OCI-M2 (cell line): ENCODE data around the gene ROR1.

Experiments
- DNase-seq: peaks from one replicate; lab custom pipeline; 2025; ENCODE audit not compliant: unreplicated experiment; lab: John Stamatoyannopoulos, UW

Gene ROR1

GRCh38 chr1:64126581-64126980, 352.8 kb downstream of the ROR1 start:
- no peak for DNase-seq

- no peak for DNase-seq
These were observed 353.5 kb downstream of the ROR1 start for GRCh38 chr1:64127297-64127696.

DNA sequence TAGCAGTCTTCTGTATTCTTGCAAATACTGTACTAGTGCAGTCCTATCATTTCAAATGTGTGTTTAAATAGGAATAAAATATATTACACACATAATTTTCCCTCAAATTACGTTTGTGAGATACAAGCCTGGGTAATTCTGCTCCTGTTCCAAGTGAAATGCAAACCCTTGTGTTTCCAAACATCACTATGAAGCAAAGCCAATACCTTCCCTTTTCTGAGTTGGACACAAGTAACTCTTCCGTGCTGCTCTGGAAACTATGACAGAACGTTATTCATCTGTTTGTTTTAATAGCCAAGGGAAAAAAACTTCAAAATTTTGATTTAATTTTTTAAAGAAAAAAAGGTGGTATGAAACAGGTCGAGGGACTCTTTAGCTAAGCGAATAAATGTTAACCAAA, 355.9 kb downstream of the ROR1 start:
- no peak for DNase-seq

GRCh38 chr1:64131155-64131554, 357.3 kb downstream of the ROR1 start:
- DNase-seq = no peak

GRCh38 chr1:64133036-64133435, 359.2 kb downstream of the ROR1 start:
- DNase-seq = no peak

DNA sequence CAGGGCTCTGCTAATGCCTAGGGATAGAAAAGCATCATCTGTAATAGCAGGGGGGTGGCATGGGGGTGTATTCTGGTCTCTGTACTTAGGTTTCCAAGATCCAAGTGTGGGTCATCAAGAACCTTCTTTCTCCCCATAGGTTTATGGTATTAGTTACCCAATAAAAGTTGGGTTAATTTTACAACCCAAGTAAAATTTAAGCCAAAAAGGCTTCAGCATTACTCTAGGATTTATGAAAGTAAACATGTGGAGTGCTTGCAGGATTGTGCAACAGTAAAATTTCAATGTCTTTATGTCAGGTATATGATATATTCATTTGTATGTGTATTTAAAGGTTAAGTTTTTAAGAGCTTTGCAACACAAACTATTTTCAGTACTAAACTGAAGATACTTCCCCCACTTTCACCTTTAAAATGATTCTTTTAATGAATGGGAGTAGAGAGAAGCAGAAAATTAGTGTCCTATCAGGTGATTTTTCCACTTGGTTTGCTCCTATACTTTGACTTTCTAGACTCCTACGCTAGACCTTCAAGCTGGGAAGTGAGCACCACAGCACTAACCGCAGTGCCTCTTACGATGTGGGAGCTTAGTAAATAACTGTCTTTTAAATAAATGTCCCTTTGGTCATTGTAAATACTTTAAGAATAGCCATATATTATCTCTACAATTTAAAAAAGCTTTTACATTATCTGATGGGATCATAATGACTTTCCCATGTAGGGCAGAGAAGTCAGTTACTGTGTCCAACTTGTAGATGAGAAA, 361.8 kb downstream of the ROR1 start:
- no peak for DNase-seq

- DNase-seq = no peak
These were observed 362.5 kb downstream of the ROR1 start for GRCh38 chr1:64136296-64136695.

GRCh38 chr1:64136752-64137411, 363.1 kb downstream of the ROR1 start:
- peak; percentile 15 for DNase-seq

- no peak for DNase-seq
These were observed 363.6 kb downstream of the ROR1 start for GRCh38 chr1:64137412-64137803.

DNA sequence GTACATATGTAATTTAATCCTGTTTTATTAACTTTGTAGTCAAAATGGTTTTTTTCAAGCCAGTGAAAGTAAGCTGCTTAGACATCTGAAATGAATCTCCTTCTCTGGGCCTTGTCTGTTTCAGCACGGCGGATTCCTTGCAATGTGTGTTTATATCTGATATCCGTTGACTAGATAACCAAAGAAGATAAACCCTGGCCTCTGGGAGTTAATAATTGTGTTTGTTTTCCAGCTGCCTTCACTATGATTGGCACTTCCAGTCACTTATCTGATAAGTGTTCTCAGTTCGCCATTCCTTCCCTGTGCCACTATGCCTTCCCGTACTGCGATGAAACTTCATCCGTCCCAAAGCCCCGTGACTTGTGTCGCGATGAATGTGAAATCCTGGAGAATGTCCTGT, 366.1 kb downstream of the ROR1 start:
- DNase-seq = no peak

DNA sequence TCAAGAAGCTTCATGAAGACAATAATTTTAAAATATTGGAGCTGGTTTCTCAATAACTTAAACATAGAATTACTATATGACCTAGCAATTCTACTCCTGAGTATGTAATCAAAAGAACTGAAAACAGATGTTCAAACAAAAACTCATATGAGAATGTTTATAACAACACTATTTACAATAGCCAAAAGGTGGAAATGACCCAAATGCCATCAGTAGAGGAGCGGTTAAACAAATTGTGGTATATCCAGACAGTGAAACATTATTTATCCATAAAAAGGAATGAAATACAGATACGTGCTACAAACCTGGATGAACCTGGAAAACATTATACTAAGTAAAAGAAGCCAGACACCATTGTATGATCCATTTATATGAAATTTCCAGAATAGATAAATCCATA, 366.8 kb downstream of the ROR1 start:
- no peak for DNase-seq

GRCh38 chr1:64147045-64147724, 373.4 kb downstream of the ROR1 start:
- no peak for DNase-seq

GRCh38 chr1:64147759-64148158, 373.9 kb downstream of the ROR1 start:
- DNase-seq = no peak

GRCh38 chr1:64150266-64150665, 376.4 kb downstream of the ROR1 start:
- no peak for DNase-seq

DNA sequence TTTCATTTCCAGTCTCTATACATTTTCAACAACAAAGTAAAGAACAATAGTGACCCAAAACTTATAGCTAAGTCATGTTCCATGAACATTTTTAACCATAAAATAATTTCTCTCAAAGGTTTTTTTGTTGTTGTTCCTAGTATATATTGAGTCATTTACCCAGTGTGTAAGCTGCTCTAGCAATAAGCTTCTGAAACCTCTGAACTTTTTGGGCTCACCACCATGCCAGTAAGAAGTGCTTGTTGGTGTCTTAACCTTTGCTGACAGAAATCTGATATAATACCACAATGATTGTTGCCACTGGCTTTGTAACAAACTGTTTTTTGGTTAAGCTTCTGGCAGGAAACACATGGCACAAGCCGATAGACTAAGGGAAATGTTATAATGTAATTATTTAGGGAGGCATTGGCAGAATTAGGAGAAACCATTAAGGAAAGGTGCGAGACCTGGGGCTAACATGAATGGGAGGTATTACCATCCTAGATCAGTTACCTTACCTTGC, 377.0 kb downstream of the ROR1 start:
- no peak for DNase-seq

DNA sequence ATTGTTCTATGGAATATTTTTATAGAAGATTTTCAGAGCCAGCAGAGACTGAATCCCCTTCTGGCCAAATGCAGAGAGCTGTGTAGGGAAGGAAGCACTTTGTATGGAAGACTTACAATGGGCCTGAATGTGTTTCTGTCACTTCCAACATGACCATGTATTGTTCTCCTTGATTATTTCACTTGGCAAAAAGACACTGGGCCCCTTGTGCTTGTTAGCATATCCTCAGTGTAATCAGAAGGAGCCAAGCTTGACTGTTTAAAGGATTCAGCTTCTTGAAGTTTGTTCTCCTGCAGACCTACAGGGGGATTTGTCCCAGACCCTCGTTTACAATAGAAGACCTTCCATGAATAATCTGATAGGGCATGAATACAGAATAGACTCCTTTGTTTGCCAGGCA, 381.5 kb downstream of the ROR1 start:
- no peak for DNase-seq

DNA sequence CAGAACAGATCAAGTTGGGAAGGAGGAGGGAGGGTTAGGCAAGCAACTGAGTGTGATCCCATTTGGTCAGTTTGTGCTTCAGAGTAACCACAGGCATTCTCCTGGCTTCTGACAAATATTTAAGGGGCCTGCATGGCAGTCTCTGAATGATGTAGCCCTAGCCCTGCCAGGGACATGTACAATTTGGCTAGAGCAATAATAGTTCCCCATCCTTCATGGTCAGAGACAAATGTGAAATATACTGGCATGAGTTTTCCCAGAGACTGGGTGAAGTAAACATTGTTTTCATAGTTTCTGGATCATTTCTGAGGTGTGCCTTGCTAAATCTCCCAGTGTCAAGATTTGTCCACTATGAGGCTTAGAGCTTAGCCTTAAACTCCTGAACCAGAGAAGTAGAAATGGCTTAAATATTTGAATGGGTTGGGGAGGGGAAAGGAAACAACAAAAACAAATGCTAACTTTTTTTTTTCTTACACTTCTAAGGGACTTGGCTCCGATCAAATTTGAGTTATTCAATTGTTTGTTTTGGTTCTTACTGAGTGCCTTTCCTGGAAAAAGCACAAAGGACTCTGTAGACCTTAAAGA, 387.6 kb downstream of the ROR1 start:
- DNase-seq = no peak

DNA sequence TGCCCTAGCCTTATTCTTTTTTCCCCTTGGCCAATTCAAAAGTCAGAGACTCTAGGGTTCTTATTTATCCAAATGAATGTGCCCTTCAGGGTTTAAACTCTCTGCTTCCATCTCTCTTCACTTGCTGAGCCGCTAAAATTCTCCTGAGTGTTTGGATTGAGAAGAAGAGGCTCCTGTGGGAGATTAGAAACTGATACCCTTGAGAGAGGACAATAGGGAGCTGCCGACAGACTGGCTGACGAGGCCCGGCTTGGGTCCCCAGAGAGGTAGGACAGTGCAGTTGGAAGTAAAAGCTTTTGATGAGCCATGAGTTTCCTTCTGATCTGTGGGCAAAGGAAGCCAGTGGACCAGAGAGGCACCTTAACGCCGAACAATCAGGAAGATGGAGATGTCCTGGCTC, 388.3 kb downstream of the ROR1 start:
- no peak for DNase-seq

GRCh38 chr1:64162804-64163203, 389.0 kb downstream of the ROR1 start:
- no peak for DNase-seq

DNA sequence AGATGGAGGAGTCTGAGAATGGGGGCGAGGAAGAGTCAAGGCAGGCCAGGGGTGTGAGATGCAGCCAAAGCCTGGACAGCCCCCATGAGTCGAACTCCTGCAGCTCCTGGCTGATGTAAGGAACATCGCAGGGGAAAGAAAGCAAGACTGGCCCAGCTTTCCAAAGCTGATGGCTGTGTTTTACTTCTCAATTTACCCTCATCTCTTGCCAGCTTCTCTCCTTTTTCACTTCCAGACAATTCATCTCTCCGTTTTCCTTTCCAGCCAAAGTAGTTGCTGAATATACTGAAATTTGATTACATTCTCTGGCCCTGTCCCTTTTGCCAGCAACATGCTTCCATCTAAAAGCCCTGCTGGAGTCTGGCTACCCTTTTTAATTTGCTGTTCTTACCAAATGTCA, 389.6 kb downstream of the ROR1 start:
- DNase-seq = no peak

GRCh38 chr1:64163970-64164369, 390.2 kb downstream of the ROR1 start:
- no peak for DNase-seq

GRCh38 chr1:64166629-64167028, 392.8 kb downstream of the ROR1 start:
- DNase-seq = no peak
